ENCODE data around the gene IQGAP3.

IQGAP3 gene

DNA sequence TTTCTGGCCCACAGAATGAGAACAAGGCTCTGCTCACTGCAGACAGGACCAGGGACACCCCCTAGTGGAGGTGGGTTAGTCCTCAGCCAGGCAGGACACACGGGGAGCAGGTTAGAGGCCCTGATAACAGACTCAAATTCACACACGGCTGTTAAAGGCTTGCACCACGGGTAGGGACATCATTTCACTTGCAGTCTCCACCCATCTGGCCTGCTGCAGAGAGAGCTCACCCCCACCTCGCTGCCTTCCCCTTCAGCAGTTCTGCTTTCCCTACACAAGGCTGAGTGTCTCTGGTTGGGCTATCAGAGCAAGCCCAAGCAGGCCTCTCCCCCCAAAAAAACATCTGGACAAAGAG is 92.4 kb downstream of the IQGAP3 start:
- DNase-seq: no peak

DNA sequence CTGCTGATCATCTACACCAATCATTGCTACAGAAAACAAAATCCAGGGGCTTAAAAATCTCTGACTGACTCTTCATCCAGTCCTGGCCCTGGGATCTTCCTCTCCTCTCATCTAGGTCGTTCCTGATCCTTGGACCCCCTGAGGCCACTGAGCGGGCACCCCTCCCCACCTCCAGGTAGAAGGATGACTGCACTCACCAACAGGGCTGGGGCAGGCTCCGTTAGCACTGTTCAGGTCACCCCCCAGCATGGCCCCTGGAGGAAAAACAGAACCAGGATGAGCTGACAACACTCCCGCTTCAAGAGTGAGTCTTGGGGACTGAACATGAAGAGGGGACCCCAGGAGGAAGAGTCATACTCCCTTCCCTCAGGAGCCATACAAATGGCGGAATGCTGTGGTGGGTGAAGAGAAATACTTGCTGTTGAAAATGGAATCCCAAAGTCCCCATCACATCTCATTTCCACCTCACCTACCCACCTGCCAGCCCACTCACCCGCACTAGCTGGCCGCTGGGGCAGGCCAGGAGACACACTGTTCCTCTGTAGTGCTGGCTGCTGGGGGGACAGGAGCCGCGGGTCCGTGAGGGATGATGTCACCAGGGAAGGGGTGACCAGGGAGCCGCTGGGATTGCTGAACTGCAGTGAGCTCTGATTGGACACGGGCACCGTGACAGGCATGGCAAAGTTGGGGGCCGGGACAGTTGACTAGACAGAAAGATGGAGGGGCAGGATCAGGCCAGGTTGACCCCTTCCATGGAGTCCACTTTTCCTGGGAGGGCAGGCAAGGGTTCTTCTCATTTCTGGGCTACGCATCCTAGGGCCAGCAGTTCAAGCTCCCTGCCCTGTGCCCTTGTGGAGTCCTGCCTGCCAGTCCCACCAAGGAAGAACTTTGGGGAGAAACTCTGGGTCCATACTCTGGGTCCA is 93.0 kb downstream of the IQGAP3 start:
- DNase-seq: no peak

- DNase-seq: no peak
Measured at GRCh38 chr1:156478250-156478627, 94.1 kb downstream of the IQGAP3 start.

DNA sequence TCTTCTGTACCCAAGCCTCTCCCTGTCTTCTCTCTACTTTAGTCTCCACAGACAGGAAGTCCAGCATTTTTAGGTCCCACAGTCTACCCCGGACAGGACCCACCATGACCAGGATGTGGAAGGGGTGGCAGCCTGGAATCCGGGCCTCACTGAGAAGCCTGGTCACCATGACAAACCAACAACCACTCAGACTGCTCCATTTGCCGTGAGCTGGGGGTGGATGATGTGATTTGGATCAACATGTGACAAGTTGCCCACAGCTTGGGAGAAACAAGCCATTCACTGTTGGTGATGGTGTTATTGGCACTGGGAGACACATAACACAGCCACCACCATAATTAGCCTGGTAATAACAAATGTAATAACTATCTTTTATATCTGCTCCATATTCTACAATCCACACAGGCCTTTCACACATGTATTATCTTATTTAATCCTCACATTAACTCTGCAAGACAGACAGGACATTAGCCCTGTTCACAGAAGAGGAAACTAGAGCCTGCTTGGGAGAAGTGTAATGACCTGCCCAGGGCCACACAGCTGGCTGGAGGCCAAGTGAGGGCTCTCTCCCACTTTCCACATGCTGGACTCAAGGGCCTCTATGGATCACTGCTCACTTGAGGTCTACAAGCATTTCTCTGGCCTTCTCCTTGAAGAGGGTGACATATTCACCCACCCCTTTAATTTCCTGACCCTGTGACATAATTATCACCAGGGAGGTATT is 94.7 kb downstream of the IQGAP3 start:
- DNase-seq: no peak

- DNase-seq: no peak
Measured at GRCh38 chr1:156476501-156477298, 95.7 kb downstream of the IQGAP3 start.

GRCh38 chr1:156475568-156476500 is 96.5 kb downstream of the IQGAP3 start:
- DNase-seq: no peak

All from CD4-positive, alpha-beta T cell treated with Interleukin-12 subunit alpha and Interleukin-12 subunit beta, for 1 hour (primary cell).